ENCODE measurements around the gene VPS8.

The VPS8 gene

DNA sequence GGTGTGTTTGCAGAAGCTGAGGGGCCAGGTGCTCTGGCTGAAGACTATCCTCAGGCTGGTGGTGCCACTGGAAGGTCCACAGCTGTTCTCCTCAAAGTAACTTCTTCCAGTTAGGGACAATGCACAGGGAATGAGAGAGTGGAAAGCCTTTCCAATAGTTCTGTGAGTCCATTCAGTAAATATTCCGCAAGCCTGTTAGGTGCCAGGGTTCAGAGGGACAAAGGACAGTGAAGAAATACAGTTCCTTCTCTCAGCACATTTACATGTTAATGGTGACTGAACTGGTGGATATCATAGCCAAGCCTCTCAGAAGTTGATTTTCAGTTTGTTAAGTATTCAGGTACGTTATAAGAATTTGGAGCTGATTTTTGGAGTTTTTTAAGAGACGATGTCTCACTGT is 218.4 kb downstream of the VPS8 start:
- TF ChIP-seq, protein P1, sequence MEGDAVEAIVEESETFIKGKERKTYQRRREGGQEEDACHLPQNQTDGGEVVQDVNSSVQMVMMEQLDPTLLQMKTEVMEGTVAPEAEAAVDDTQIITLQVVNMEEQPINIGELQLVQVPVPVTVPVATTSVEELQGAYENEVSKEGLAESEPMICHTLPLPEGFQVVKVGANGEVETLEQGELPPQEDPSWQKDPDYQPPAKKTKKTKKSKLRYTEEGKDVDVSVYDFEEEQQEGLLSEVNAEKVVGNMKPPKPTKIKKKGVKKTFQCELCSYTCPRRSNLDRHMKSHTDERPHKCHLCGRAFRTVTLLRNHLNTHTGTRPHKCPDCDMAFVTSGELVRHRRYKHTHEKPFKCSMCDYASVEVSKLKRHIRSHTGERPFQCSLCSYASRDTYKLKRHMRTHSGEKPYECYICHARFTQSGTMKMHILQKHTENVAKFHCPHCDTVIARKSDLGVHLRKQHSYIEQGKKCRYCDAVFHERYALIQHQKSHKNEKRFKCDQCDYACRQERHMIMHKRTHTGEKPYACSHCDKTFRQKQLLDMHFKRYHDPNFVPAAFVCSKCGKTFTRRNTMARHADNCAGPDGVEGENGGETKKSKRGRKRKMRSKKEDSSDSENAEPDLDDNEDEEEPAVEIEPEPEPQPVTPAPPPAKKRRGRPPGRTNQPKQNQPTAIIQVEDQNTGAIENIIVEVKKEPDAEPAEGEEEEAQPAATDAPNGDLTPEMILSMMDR (IDR thresholded peaks at IDR 0.05) = no peak
- H3K9me3 ChIP-seq (ENCODE audit: control insufficient read depth, low read length) = no peaks in the 10 kb centered on the region
- H3K36me3 ChIP-seq (ENCODE audit: control insufficient read depth, insufficient read depth, low read length) = no peaks in the 10 kb centered on the region
- H3K4me1 ChIP-seq = no peaks in the 10 kb centered on the region
- no peak overlapping the region for H2AFZ ChIP-seq
- H3K4me2 ChIP-seq (ENCODE audit: low read length) = no peak overlapping the region
- H3K27me3 ChIP-seq (ENCODE audit: control insufficient read depth, insufficient read depth, low read length) = no peaks in the 10 kb centered on the region
- no peak overlapping the region for H3K4me3 ChIP-seq (ENCODE audit: low read depth, low read length)
- no peak overlapping the region for H3K27ac ChIP-seq
- H3K79me2 ChIP-seq = no peaks in the 10 kb centered on the region
- no peak overlapping the region for H3K9ac ChIP-seq

DNA sequence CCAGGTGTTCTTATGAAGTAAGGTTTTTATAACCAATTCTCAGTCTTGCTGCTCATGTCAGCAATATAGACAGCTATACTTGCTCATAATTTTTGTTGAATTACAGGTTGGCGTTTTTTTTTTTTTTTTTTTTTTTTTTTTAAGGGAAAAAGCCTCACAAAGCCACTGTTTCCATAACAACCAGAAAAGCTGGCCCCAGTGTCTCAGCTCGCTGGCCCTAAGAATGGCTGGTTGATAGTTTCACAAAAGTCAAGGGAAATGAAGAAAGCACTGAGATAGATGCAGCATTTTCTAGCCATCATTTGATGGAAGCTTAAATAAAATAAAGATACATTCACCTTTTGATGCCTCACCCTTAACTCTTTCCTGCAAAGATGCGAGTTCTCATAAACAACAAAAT is 219.0 kb downstream of the VPS8 start:
- H3K4me3 ChIP-seq (ENCODE audit: low read depth, low read length) = no peak overlapping the region
- no peak overlapping the region for H2AFZ ChIP-seq
- TF ChIP-seq, protein P1 (IDR thresholded peaks at IDR 0.05) = no peak
- H3K27me3 ChIP-seq (ENCODE audit: control insufficient read depth, insufficient read depth, low read length) = no peaks in the 10 kb centered on the region
- no peaks in the 10 kb centered on the region for H3K9me3 ChIP-seq (ENCODE audit: control insufficient read depth, low read length)
- H3K4me2 ChIP-seq (ENCODE audit: low read length) = no peak overlapping the region
- H3K79me2 ChIP-seq = no peaks in the 10 kb centered on the region
- no peaks in the 10 kb centered on the region for H3K4me1 ChIP-seq
- no peaks in the 10 kb centered on the region for H3K36me3 ChIP-seq (ENCODE audit: control insufficient read depth, insufficient read depth, low read length)
- H3K9ac ChIP-seq = no peak overlapping the region
- H3K27ac ChIP-seq = no peak overlapping the region

DNA sequence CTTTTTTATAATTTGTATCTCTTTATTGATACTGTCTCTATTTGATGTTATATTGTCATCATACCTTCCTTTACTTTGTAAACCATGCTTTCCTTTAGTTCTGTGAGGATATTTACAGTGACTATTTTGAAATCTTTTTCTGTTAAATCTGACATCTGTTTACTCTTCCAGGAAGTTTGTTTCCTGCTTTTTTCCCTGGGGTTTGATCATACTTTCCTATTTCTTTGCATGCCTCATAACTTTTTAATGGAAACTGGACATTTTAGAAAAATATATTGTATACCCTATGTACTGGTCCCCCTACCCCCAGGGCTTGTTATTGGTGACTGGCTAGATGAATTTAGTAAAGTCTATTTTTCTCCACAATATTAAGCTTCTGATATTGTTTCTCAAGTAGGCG is 225.8 kb downstream of the VPS8 start:
- TF ChIP-seq, protein P1 (IDR thresholded peaks at IDR 0.05) = no peak
- H3K36me3 ChIP-seq (ENCODE audit: control insufficient read depth, insufficient read depth, low read length) = no peaks in the 10 kb centered on the region
- H3K79me2 ChIP-seq = no peaks in the 10 kb centered on the region
- no peak overlapping the region for H3K27ac ChIP-seq
- H3K4me3 ChIP-seq (ENCODE audit: low read depth, low read length) = no peak overlapping the region
- H3K4me1 ChIP-seq = no peaks in the 10 kb centered on the region
- no peak overlapping the region for H3K4me2 ChIP-seq (ENCODE audit: low read length)
- H3K9me3 ChIP-seq (ENCODE audit: control insufficient read depth, low read length) = no peaks in the 10 kb centered on the region
- H3K27me3 ChIP-seq (ENCODE audit: control insufficient read depth, insufficient read depth, low read length) = no peaks in the 10 kb centered on the region
- no peak overlapping the region for H2AFZ ChIP-seq
- H3K9ac ChIP-seq = no peak overlapping the region

DNA sequence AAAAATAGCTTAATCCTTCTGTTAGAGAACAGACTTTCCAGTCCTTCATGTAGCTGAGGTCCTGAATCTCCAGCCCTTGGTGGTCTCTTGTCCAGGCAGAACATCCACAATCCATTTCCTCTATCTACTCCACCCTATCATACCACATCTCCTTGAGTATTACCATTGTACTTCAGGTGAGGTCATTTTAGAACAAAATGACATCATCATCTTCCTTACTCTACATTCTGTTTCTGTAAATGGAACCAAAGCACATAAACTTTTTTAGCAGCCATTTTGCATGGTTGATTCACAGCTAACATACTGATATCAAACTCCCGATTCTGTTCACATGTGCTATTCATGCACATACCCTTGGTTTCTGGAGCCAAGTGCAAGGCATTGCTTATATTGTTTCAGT is 228.5 kb downstream of the VPS8 start:
- Histone ChIP-seq H3K9ac (no peak overlapping the region), H3K27me3 (ENCODE audit: control insufficient read depth, insufficient read depth, low read length) (no peaks in the 10 kb centered on the region), H2AFZ (no peak overlapping the region), H3K4me3 (ENCODE audit: low read depth, low read length) (no peak overlapping the region), H3K4me2 (ENCODE audit: low read length) (no peak overlapping the region), H3K9me3 (ENCODE audit: control insufficient read depth, low read length) (no peaks in the 10 kb centered on the region), H3K79me2 (no peaks in the 10 kb centered on the region), H3K36me3 (ENCODE audit: control insufficient read depth, insufficient read depth, low read length) (no peaks in the 10 kb centered on the region), H3K27ac (no peak overlapping the region), H3K4me1 (no peaks in the 10 kb centered on the region)
- TF ChIP-seq, protein P1 (IDR thresholded peaks at IDR 0.05) = no peak

DNA sequence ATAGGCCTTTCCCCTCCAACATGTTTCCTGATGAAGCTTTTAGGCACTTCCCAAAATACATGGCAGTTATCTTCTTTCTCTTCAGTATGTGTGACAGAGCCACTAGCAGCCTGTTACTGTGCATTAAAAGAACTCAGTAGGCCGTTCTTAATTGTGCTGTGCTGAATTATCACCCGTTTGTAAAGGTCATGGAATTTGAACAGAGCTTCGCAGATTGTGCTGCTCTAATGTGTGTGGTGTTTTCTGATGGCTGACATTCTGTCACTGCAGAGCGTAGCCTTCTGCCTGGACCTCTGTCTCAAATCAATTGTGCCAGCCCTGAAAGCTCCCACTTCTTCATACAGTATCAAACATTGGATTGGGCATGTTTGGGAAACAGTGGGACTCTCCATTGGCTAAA is 229.6 kb downstream of the VPS8 start:
- H3K27ac ChIP-seq = no peak overlapping the region
- TF ChIP-seq, protein P1 (IDR thresholded peaks at IDR 0.05) = no peak
- no peaks in the 10 kb centered on the region for H3K79me2 ChIP-seq
- no peaks in the 10 kb centered on the region for H3K4me1 ChIP-seq
- H3K9me3 ChIP-seq (ENCODE audit: control insufficient read depth, low read length) = no peaks in the 10 kb centered on the region
- no peak overlapping the region for H3K4me2 ChIP-seq (ENCODE audit: low read length)
- no peak overlapping the region for H2AFZ ChIP-seq
- H3K4me3 ChIP-seq (ENCODE audit: low read depth, low read length) = no peak overlapping the region
- no peaks in the 10 kb centered on the region for H3K27me3 ChIP-seq (ENCODE audit: control insufficient read depth, insufficient read depth, low read length)
- H3K36me3 ChIP-seq (ENCODE audit: control insufficient read depth, insufficient read depth, low read length) = no peaks in the 10 kb centered on the region
- no peak overlapping the region for H3K9ac ChIP-seq
